Fibroblast of the conjunctiva (primary cell): ENCODE data around the gene RHBDL1.
A peak's percentile ranks its signal among the peaks of the same experiment; 100 is the strongest.

Experiments
- DNase-seq: peaks from one replicate; pipeline ENCODE4 v3.0.0-alpha.2; 2010; ENCODE audit warnings: low read depth

The RHBDL1 gene

GRCh38 chr16:720990-721764 is 45.7 kb downstream of the RHBDL1 start, which contains the start of gene ANTKMT:
Gene ANTKMT, plus strand, starts transcription at chr16:721146. Its CDS starts 129 bp downstream, at chr16:721275.
- DNase-seq, result peak; percentile 39

DNA sequence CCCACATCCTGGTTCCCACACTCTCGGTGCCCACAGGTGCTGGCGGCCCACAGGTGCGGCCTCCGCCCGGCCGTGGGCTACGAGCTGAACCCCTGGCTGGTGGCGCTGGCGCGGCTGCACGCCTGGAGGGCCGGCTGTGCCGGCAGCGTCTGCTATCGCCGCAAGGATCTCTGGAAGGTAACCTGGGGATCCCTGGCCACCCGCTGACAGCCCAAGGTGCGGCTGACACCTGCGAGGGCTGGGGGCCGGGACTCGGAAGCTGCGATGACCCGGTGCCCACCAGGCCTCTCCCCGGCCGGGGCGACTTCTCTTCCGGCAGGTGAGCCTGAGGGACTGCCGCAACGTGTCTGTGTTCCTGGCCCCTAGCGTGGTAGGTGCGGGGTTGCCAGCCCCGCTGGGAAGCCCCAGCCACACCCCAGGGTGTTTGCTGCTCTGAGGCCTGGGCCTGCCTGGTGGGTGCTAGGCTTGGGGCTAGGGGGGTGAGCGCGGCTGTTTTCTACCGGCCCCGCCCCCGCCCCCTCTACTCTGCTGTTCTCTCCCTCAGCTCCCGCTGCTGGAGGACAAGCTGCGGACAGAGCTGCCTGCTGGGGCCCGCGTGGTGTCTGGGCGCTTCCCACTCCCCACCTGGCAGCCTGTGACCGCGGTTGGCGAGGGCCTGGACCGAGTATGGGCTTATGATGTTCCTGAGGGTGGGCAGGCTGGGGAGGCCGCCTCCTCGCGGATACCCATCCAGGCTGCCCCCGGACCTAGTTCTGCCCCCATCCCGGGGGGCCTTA is 46.5 kb downstream of the RHBDL1 start:
- DNase-seq, result no peak

DNA sequence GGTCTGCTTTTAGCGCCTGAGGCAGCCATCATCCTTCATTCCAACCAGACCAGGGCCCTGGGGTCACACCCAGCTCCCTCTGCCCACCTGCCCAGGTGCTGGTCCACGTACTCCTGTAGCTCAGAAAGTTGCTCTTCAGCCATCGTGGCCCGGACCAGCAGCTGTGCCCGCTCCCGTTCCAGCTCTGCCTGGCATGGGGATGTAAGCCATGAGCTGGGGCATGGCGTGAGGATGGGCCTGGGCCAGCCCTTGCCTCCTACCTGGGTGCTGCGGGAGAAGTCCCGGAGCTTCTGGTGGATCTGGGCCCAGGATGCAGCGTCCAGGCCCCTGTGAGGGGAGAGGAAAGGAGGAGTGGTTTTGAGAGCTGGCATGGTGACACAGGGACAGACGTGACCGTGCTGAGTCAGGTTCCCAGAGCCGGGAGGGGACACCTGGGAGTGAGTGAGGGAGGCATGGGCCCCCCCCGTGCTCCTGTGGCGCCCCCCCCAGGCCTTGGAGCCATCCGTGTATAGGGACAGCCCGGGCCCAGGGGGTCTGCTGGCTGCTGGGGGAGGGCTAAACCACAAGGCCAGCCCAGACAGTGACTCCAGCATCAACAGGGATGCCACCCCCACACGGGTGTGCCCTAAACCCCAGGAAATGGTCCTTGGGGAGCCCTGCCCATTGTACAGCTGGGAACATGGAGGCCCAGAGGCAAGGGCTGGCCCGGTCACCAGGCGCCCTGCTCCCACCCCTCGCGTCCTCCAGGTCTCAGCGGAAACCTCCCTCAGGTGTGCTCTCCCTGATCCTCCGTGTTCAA is 47.6 kb downstream of the RHBDL1 start:
- DNase-seq, result no peak

GRCh38 chr16:723695-724094 is 48.2 kb downstream of the RHBDL1 start:
- no peak for DNase-seq

GRCh38 chr16:724188-725040 is 48.9 kb downstream of the RHBDL1 start:
- no peak for DNase-seq

DNA sequence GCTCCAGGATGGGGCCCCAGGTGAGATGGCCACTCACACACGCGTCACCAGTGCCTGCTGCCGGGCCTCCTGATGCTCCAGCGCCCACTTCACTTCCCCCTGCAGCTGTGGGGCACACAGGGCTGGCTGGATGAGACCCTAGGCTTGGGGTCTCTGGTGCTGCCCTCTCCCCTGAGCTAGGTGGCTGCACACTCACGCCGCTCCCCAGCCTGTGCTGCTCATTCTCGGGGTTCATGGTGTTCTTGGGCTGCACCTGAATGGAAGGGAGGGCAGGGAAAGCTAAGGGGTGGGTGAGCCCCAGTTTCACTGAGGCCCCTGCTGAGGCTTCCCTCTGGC is 49.5 kb downstream of the RHBDL1 start:
- DNase-seq, result no peak

DNA sequence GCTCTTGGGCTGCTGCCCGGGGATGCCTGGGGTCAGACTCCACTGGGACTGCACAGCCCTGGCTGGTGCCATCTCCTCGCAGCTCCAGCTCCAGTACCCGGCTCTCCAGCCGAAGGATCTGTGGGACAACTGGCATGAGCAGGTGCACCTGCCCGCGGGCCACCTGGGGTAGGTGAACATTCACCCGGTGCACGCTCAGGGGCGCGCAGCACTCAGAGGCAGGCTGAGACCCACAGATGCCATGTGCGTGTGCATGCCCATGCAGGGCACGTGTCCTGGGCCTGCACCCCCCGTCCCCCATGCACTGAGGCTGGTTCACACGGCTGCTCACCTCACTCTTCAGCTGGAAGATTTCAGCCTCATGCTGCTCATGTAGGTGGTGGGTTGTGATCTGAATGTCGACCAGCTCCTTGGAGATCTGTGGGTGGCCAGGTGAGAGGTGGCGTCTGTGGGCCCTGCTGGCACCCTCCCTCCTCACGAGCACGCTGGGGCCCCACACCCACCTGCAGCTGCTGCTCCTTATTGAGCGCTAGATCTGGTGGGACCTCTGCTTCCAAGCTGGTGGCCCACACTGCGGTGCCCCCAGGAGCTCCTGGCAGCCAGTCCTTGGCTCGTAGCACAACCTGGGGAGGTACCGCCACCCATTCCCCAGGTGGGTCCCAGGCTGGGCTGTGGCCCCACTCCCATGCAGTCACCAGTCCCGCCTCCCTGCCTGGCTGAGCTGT is 50.2 kb downstream of the RHBDL1 start:
- DNase-seq, result no peak

DNA sequence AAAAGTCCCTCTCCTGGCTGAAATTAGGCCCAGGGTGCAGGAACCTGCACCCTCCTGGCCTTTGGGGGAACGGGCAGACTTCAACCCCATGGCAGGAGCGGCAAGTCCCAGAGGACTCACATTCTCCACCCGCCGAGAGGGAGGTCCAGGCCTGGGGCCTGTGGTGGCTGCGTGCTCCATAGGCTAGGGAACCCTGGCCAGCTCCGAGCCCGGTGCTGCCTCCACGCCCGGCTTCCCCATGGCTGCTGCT is 50.6 kb downstream of the RHBDL1 start:
- no peak for DNase-seq

GRCh38 chr16:726438-727290 is 51.2 kb downstream of the RHBDL1 start, which contains the start of the genes CCDC78 and HAGHL:
Gene CCDC78, minus strand, starts transcription at chr16:726443. Its CDS starts 76 bp downstream, at chr16:726367.
Gene HAGHL, plus strand, starts transcription at chr16:727106. Its CDS starts 404 bp downstream, at chr16:727510.
- DNase-seq, result no peak

DNA sequence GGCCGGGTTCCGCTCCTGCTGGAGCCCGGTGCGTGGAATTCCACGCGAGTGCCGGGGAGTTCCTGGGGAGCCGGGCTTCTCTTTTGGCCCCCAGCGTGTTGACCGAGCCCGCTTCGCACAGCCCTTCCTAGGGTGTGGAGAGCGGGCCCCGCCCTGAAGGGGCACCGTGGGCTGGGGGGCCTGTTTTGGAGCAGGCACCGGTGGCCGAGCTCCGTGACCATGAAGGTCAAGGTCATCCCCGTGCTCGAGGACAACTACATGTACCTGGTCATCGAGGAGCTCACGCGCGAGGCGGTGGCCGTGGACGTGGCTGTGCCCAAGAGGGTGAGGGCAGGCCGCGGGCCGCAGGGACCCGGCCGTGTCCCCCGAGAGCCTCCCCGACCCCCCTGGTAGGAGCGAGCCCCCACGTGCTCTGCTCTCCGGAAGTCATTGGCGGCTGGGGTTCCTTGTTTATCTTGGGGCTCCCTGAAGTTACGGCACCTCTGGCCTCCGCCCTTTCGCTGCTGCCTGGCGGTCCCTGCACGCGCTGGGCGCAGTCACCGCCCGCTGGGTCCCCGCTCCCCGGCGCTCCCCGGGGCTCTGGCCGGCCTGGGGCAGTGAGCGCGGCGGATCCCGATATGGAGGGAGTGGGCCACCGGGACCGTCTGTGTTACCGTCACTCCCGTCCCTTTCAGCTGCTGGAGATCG is 52.0 kb downstream of the RHBDL1 start:
- no peak for DNase-seq
